Measurements from ENCODE around the gene HOXA7.

HOXA7 gene

DNA sequence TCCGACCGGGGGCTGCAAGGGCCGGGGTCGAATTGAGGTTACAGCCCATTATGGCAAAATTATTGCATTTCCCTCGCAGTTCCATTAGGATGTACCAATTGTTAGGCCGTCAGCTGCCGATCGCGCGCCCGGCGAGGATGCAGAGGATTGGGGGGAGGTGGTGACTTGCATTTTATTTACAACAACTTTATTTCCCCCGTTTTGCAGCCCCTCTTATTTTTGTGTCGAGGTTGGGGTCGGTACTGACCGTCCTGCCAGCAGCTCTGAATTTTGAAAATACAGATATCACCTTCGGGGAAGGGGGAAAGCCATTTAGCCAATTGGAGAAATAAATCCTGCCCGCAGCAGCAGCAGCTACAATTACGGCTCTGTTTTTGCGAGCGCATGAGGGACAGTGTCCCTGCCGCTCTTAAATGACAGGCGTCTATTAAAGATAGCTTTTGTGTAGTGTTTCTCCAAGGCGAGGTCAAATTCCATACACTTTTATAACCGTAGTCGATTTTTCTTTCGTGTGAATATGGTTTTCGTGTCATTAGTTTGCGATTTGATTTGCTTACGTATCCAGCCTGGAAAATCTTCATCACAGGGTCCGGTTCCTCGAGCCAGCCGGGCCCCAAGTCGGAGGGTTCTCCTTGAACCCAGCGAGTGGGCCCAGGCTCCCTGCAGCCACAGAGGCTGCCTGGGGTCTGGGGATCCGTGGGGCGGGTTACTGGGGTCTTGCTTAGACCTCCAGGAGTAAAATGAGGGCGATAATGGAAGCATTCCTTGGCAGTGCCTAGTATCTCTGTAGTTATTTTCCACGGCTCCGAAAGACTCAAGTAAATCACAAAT is 12.3 kb downstream of the HOXA7 start:
- TF ChIP-seq, protein P1, sequence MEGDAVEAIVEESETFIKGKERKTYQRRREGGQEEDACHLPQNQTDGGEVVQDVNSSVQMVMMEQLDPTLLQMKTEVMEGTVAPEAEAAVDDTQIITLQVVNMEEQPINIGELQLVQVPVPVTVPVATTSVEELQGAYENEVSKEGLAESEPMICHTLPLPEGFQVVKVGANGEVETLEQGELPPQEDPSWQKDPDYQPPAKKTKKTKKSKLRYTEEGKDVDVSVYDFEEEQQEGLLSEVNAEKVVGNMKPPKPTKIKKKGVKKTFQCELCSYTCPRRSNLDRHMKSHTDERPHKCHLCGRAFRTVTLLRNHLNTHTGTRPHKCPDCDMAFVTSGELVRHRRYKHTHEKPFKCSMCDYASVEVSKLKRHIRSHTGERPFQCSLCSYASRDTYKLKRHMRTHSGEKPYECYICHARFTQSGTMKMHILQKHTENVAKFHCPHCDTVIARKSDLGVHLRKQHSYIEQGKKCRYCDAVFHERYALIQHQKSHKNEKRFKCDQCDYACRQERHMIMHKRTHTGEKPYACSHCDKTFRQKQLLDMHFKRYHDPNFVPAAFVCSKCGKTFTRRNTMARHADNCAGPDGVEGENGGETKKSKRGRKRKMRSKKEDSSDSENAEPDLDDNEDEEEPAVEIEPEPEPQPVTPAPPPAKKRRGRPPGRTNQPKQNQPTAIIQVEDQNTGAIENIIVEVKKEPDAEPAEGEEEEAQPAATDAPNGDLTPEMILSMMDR (IDR thresholded peaks at IDR 0.05; ENCODE audit: low read depth, low read length, missing control alignments) = no peak
- H3K4me3 ChIP-seq (replicated peaks; ENCODE audit: low read depth, low read length) = no peak overlapping the region; the same call in 1 of the 2 replicates

DNA sequence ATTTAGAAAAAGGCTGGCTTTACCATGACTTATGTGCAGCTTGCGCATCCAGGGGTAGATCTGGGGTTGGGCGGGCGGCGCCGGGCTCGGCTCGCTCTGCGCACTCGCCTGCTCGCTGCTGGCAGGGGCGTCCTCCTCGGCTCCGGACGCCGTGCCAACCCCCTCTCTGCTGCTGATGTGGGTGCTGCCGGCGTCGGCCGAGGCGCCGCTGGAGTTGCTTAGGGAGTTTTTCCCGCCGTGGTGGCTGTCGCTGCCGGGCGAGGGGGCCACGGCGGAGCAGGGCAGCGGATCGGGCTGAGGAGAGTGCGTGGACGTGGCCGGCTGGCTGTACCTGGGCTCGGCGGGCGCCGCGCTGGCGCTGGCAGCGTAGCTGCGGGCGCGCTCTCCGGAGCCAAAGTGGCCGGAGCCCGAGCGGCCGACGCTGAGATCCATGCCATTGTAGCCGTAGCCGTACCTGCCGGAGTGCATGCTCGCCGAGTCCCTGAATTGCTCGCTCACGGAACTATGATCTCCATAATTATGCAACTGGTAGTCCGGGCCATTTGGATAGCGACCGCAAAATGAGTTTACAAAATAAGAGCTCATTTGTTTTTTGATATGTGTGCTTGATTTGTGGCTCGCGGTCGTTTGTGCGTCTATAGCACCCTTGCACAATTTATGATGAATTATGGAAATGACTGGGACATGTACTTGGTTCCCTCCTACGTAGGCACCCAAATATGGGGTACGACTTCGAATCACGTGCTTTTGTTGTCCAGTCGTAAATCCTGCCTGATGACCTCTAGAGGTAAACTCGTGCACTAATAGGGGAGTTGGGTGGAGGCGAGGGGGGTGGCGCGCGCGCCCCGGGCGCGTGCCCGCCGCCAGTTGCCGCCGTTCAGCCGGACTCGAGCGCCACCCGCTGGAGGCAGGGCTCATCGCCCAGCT is 13.2 kb downstream of the HOXA7 start, which contains the start of gene HOXA5:
TSS of gene HOXA5 (minus strand) at position 659 of the 927 bp plus-strand sequence. CDS start at position 585, 74 bp downstream.
- TF ChIP-seq, protein P1 (IDR thresholded peaks at IDR 0.05; ENCODE audit: low read depth, low read length, missing control alignments) = peak; percentile 82
- no peak for DNase-seq (ENCODE audit: extremely low read depth, low read depth)
- peak within 1 kb of the TSS; percentile 41 for H3K4me3 ChIP-seq (replicated peaks; ENCODE audit: low read depth, low read length)

More for the DNA sequence above, 12.3 kb downstream of the HOXA7 start:
- DNase-seq (ENCODE audit: extremely low read depth, low read depth) = no peak

DNA sequence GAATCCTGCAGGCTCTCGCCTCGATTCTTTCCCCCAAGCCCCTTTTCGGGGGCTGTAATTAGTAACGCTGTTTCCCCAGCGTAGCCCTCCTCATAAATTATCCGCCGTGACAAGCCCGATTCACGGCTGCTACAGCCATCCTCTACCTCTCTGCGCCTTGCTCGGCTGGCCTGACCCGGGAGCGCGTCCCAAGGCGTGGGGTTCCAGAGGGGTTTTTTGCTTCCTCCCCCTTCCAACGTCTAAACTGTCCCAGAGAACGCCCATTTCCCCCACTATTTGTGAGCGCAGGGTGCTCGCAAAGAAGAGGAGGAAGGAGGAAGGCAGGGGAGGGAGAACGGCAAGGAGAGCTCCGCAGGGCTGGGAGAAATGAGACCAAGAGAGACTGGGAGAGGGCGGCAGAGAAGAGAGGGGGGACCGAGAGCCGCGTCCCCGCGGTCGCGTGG is 13.9 kb downstream of the HOXA7 start:
- no peak for DNase-seq (ENCODE audit: extremely low read depth, low read depth)
- TF ChIP-seq, protein P1 (IDR thresholded peaks at IDR 0.05; ENCODE audit: low read depth, low read length, missing control alignments) = no peak
- H3K4me3 ChIP-seq (replicated peaks; ENCODE audit: low read depth, low read length) = peak overlapping the region; percentile 41

DNA sequence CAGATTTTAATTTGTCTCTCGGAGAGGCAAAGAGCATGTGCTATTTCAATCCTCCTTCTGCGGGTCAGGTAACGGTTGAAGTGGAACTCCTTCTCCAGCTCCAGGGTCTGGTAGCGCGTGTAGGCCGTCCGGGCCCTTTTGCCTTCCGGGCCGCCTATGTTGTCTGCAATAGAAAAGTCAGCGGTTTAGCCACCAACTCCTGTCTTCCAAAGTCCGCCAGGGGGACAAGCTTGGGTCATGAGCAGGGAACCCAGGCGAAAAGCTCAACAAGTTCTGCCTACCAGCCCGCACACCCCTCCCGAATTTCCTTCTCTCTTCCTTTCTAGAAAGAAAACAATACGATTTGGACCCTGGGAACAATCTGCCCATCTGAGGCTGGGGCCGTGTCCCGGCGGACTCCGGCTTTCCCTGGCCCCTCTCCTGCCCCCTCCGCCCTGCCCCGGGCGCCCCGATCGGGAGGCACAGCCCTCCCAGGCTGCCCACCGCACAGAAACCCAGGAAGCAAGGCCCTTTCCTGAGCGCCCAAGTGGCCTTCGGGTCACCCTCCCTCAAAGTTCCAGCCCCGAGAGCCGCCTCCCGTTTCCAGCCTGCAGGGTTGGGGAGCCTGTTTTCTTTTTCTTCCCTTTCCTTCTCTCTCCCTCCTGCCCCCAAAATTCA is 14.4 kb downstream of the HOXA7 start:
- TF ChIP-seq, protein P1 (IDR thresholded peaks at IDR 0.05; ENCODE audit: low read depth, low read length, missing control alignments) = no peak
- H3K4me3 ChIP-seq (replicated peaks; ENCODE audit: low read depth, low read length) = peak overlapping the region; percentile 41; the same call in 1 of the 2 replicates
- no peak for DNase-seq (ENCODE audit: extremely low read depth, low read depth)

DNA sequence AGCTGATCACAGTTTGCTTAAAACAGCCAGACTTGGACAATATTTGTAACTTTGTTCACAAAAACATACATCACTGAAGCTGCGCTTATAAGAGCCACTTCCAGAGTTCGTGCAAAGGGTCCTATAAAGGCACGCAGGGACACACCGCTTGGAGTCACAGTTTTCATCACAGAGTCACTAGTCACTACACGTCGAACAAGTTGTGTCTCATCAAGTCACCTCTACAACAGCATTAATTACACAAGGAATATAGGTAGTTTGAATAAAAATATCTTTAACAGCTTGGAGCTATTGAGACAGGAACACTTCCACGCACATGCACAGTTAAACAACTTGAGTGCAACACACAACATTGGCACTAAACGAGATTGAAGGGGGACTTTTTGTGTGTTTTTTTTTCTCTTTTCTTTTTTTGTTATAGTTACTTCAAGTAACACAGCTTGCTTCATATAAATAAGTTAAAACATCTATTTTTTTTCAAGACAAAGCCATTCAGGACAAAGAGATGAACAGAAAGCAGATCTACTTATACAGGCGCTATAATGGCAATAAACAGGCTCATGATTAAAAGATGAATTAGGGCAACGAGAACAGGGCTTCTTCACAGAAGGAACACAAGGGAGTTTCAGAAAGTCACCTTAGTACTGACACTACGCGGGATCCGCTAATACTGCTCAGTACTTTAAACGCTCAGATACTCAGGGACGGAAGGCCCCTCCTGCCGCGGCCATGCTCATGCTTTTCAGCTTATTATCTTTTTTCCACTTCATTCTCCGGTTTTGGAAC is 15.1 kb downstream of the HOXA7 start:
- no peak overlapping the region for H3K4me3 ChIP-seq (replicated peaks; ENCODE audit: low read depth, low read length)
- DNase-seq (ENCODE audit: extremely low read depth, low read depth) = no peak
- TF ChIP-seq, protein P1 (IDR thresholded peaks at IDR 0.05; ENCODE audit: low read depth, low read length, missing control alignments) = no peak
